HEK293T (cell line): ENCODE measurements around the gene MAGEA8.

Experiments used
- CTCF ChIA-PET: fragments of 350-600 bp; formaldehyde crosslinking; extraction: SDS; loops from one replicate; lab custom pipeline; 2021; ENCODE audit warnings: antibody characterized with exemption, inconsistent platforms; lab: Yijun Ruan, JAX
- POLR2A ChIA-PET: fragments of 350-600 bp; formaldehyde crosslinking; extraction: SDS; loops from one replicate; lab custom pipeline; 2020; ENCODE audit warnings: antibody characterized with exemption, inconsistent platforms; lab: Yijun Ruan, JAX
- DNase-seq: peaks from one replicate; pipeline ENCODE4 v3.0.0; 2012; ENCODE audit warnings: mixed read lengths; ENCODE audit errors: extremely low spot score
- ARNT ChIP-seq: fragments of 450-650 bp; IDR thresholded peaks from 2 replicates; pipeline ENCODE4 v1.6.1; 2017; ENCODE audit warnings: mild to moderate bottlenecking
- BHLHE40 ChIP-seq: fragments of 450-650 bp; IDR thresholded peaks from 2 replicates; pipeline ENCODE4 v1.6.1; 2016; ENCODE audit warnings: mild to moderate bottlenecking, moderate library complexity, borderline replicate concordance
- CTBP1 ChIP-seq: fragments of 450-650 bp; IDR thresholded peaks from 2 replicates; pipeline ENCODE4 v1.6.1; 2016; ENCODE audit warnings: borderline replicate concordance
- ELF4 ChIP-seq: fragments of 450-650 bp; IDR thresholded peaks from 2 replicates; pipeline ENCODE4 v1.6.1; 2017; ENCODE audit warnings: antibody characterized with exemption
- FOXA1 ChIP-seq: fragments of 450-650 bp; IDR thresholded peaks from 2 replicates; pipeline ENCODE4 v1.6.1; 2016; ENCODE audit warnings: mild to moderate bottlenecking
- FOXK2 ChIP-seq: fragments of 450-650 bp; IDR thresholded peaks from 2 replicates; pipeline ENCODE4 v1.6.1; 2016; ENCODE audit warnings: mild to moderate bottlenecking
- FOXM1 ChIP-seq: fragments of 450-650 bp; IDR thresholded peaks from 2 replicates; pipeline ENCODE4 v1.6.1; 2017; ENCODE audit warnings: mild to moderate bottlenecking, borderline replicate concordance
- HDGF ChIP-seq: fragments of 450-650 bp; IDR thresholded peaks from 2 replicates; pipeline ENCODE4 v1.6.1; 2017; ENCODE audit warnings: antibody characterized with exemption, borderline replicate concordance
- L3MBTL2 ChIP-seq: fragments of 450-650 bp; conservative IDR thresholded peaks from 2 replicates; pipeline ENCODE4 v1.6.1; 2016; ENCODE audit warnings: mild to moderate bottlenecking
- LEF1 ChIP-seq: fragments of 450-650 bp; IDR thresholded peaks from 2 replicates; pipeline ENCODE4 v1.6.1; 2017; ENCODE audit warnings: mild to moderate bottlenecking, borderline replicate concordance
- NFRKB ChIP-seq: fragments of 450-650 bp; IDR thresholded peaks from 2 replicates; pipeline ENCODE4 v1.6.1; 2016; ENCODE audit warnings: mild to moderate bottlenecking, moderate library complexity
- SP1 ChIP-seq: fragments of 450-650 bp; IDR thresholded peaks from 2 replicates; pipeline ENCODE4 v1.6.1; 2017
- SUZ12 ChIP-seq: fragments of 450-650 bp; IDR thresholded peaks from 2 replicates; pipeline ENCODE4 v1.6.1; 2016; ENCODE audit warnings: mild to moderate bottlenecking
- TARDBP ChIP-seq: fragments of 450-650 bp; IDR thresholded peaks from 2 replicates; pipeline ENCODE4 v1.6.1; 2016
- ZNF384 ChIP-seq: fragments of 450-650 bp; IDR thresholded peaks from 2 replicates; pipeline ENCODE4 v1.6.1; 2016
- TF ChIP-seq, protein P1 (sequence below): fragments of 450-650 bp; IDR thresholded peaks from 2 replicates; pipeline ENCODE4 v1.6.1; 2016

Gene MAGEA8

GRCh38 chrX:149858592-149858991 is 22.4 kb upstream of the MAGEA8 start:
- TF ChIP-seq CTBP1 (no peak), FOXM1 (no peak), L3MBTL2 (no peak), SP1 (no peak), ELF4 (no peak)
- DNase-seq = no peak
- ChIA-PET POLR2A (no interaction called here), CTCF (no interaction called here)

DNA sequence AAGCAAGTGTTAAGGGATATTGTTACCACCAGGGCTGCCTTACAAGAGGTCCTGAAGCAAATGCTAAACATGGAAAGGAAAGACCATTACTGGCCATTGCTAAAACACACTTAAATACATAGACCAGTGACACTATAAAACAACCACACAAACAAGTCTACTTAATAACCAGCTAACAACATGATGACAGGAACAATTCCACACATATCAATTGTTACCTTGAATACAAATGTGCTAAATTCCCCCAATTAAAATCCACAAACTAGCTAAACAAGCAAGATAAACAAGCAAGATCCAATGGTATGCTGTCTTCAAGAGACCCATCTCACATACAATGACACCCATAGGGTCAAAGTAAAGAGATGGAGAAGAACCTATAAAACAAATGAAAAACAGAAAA is 20.5 kb upstream of the MAGEA8 start:
- CTCF ChIA-PET = no interaction called here
- POLR2A ChIA-PET = no interaction called here
- DNase-seq = no peak
- TF ChIP-seq ZNF384 = no peak
- TF ChIP-seq CTBP1 = no peak
- no peak for TF ChIP-seq BHLHE40
- no peak for TF ChIP-seq SP1
- no peak for TF ChIP-seq ARNT
- TF ChIP-seq ELF4 = no peak
- TF ChIP-seq, protein P1, sequence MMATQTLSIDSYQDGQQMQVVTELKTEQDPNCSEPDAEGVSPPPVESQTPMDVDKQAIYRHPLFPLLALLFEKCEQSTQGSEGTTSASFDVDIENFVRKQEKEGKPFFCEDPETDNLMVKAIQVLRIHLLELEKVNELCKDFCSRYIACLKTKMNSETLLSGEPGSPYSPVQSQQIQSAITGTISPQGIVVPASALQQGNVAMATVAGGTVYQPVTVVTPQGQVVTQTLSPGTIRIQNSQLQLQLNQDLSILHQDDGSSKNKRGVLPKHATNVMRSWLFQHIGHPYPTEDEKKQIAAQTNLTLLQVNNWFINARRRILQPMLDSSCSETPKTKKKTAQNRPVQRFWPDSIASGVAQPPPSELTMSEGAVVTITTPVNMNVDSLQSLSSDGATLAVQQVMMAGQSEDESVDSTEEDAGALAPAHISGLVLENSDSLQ = no peak
- TF ChIP-seq FOXM1 = no peak
- TF ChIP-seq FOXA1 = no peak
- no peak for TF ChIP-seq LEF1
- no peak for TF ChIP-seq NFRKB
- no peak for TF ChIP-seq L3MBTL2
- TF ChIP-seq HDGF = no peak
- no peak for TF ChIP-seq SUZ12

DNA sequence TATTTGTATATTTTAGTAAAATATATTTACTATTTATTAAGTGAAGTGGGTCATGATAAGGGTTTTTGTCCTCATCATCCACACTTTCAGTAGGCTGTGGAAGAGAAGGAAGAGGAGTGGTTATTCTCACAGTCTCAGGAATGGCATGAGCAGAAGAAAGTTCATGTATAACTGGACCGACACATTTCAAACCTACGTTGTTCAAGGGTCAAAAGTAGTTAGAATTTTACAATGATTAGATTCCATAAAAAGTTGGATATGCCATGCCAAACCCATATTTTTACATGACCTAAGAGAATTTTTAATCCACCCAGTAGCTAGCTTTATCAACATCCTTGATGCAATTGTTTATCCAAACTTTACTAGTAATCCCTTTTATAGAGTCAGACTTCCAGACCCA is 15.6 kb upstream of the MAGEA8 start:
- POLR2A ChIA-PET = no interaction called here
- no peak for DNase-seq
- CTCF ChIA-PET = no interaction called here
- no peak for TF ChIP-seq ARNT
- TF ChIP-seq BHLHE40 = no peak
- TF ChIP-seq HDGF = no peak
- TF ChIP-seq SP1 = no peak
- no peak for TF ChIP-seq ZNF384
- TF ChIP-seq FOXM1 = no peak
- no peak for TF ChIP-seq TARDBP
- TF ChIP-seq SUZ12 = no peak
- no peak for TF ChIP-seq FOXA1
- TF ChIP-seq L3MBTL2 = no peak
- no peak for TF ChIP-seq CTBP1
- TF ChIP-seq, protein P1 = no peak
- TF ChIP-seq LEF1 = no peak
- TF ChIP-seq ELF4 = no peak
- no peak for TF ChIP-seq NFRKB
- TF ChIP-seq FOXK2 = no peak

- ChIA-PET CTCF (no interaction called here), POLR2A (no interaction called here)
- no peak for DNase-seq
- TF ChIP-seq SUZ12 = no peak
- TF ChIP-seq, protein P1 = no peak
- TF ChIP-seq L3MBTL2 = no peak
- TF ChIP-seq ELF4 = no peak
- no peak for TF ChIP-seq ZNF384
- no peak for TF ChIP-seq ARNT
- TF ChIP-seq NFRKB = no peak
- no peak for TF ChIP-seq FOXK2
- TF ChIP-seq FOXA1 = no peak
- TF ChIP-seq FOXM1 = no peak
- TF ChIP-seq SP1 = no peak
- no peak for TF ChIP-seq HDGF
- TF ChIP-seq CTBP1 = no peak
- TF ChIP-seq LEF1 = no peak
- no peak for TF ChIP-seq BHLHE40
- no peak for TF ChIP-seq TARDBP
Observed at GRCh38 chrX:149867488-149867887, 13.5 kb upstream of the MAGEA8 start.

DNA sequence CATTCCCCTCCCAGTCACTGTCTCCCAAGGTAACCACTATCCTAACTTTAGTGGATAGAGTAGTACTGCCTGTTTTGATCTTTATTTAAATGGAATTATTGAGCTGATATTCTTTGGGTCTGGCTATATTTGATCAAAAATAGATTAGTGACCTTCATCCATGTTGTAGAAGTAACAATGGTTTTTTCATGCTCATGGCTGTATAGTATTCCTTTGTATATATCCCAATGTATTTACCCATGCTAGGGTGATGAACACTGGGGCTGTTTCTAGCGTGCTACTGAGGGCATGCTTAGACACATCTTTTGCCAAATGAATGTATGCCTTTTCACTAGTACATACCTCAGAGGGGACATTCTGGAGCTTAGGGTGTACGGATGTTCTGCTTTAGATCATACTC is 10.1 kb upstream of the MAGEA8 start:
- TF ChIP-seq LEF1 (no peak), ZNF384 (no peak), ELF4 (no peak), HDGF (no peak), CTBP1 (no peak), FOXM1 (no peak), NFRKB (no peak), BHLHE40 (no peak), ARNT (no peak), L3MBTL2 (no peak), FOXK2 (no peak), SP1 (no peak), FOXA1 (no peak)
- no peak for DNase-seq
- ChIA-PET CTCF (no interaction called here), POLR2A (no interaction called here)

DNA sequence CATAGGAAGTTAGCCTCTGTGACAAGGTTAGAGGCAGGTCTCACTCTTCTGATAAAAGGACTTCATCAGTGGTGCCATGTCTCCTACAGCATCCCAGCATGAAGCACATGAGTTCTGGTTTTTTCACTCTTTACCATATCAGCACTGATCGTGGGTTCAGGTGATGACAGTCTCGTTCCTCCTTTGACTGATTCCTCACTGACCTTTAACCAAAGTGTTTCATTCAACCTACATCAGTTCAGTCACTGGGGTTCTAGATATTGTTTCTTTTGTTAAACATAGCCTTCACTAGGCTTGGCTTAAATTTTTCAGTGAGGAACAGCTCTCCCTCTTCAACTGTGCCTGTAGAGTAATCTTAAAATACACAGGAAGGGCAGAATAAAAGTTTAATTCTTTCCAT is 9.6 kb upstream of the MAGEA8 start:
- ChIA-PET CTCF (interaction anchor here (0.6 to 0.8 kb wide), 2 partner anchors 17 to 34 kb away, joined by 3 read pairs; no protein-coding TSS in a partner anchor), POLR2A (no interaction called here)
- TF ChIP-seq, protein P1 = no peak
- TF ChIP-seq SUZ12 = no peak
- no peak for TF ChIP-seq FOXA1
- TF ChIP-seq NFRKB = no peak
- TF ChIP-seq LEF1 = no peak
- TF ChIP-seq TARDBP = no peak
- TF ChIP-seq FOXM1 = no peak
- TF ChIP-seq BHLHE40 = no peak
- TF ChIP-seq L3MBTL2 = no peak
- TF ChIP-seq FOXK2 = no peak
- TF ChIP-seq HDGF = no peak
- TF ChIP-seq ZNF384 = no peak
- TF ChIP-seq CTBP1 = no peak
- no peak for DNase-seq
